NK-92 (cell line): ENCODE data around the gene AKT1.
"Not testable (repeated sequence)": the region's sequence is repeated elsewhere in the genome, so short reads cannot be mapped to it uniquely, and the experiment has no call there.

Experiments used
- DNase-seq: peaks from one replicate; lab custom pipeline; 2025; ENCODE audit not compliant: unreplicated experiment; lab: John Stamatoyannopoulos, UW

AKT1 gene

GRCh38 chr14:104755621-104756020 lies 39.9 kb downstream of the AKT1 start:
- DNase-seq: no peak

- DNase-seq: no peak
These were observed 41.2 kb downstream of the AKT1 start for GRCh38 chr14:104754213-104754851.

GRCh38 chr14:104753528-104754212 lies 41.9 kb downstream of the AKT1 start:
- DNase-seq: no peak

GRCh38 chr14:104752735-104753527 lies 42.6 kb downstream of the AKT1 start, which contains the start of gene SIVA1:
Gene SIVA1 (plus strand): TSS chr14:104753147. CDS start chr14:104753202, 55 bp downstream.
- peak; percentile 100 for DNase-seq

GRCh38 chr14:104752423-104752734 lies 43.2 kb downstream of the AKT1 start:
- DNase-seq: no peak

- DNase-seq: no peak
These were observed 43.8 kb downstream of the AKT1 start for GRCh38 chr14:104751539-104752422.

- DNase-seq: not testable (repeated sequence)
These were observed 44.8 kb downstream of the AKT1 start for GRCh38 chr14:104750753-104751057.

- no peak for DNase-seq
These were observed 45.3 kb downstream of the AKT1 start for GRCh38 chr14:104750056-104750752.

DNA sequence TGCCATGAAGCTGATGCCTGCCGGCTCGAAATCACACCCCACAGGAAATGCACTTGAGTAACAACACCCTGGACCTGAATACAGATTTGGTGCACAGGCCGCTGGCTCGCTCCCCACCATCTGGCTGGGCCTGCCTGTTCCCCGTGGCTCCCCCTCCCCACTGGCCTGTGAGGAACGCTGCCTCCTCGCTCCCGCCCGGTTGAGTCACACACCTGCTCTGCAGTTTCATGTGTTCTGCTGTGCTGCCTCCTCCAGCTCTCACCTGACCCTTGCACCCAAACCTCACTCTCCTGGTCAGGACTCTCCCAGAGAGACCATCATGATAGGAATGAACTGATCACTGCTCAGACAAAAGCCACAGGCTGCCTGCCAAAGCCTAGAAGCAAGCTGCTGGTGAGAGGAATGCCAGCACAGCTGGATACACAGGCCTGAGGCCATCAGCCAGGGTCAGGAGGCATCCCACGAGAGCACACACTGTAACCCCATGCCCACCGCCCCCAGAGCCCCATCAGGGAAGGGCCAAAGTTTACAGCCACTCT lies 46.4 kb downstream of the AKT1 start:
- DNase-seq: no peak

DNA sequence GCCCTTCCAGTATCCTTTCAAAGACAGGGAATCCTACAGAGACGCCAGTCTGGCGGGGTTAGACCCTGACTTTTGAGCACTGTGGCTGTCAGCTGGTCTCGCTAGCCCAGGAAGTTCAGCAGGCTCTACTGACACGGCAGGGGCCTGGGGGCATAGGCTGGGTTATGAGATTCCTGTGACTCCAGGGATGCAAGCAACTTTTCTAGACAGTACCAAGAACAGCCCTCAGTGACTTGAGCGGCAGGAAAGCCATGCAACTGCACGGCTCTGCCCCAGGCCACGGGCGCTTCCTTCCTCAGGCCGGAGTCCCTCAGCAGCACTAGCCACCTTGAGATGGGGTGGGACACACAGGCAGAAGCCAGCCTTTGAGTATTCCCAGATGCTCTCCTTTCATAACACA lies 47.7 kb downstream of the AKT1 start:
- DNase-seq: no peak

GRCh38 chr14:104746934-104747481 lies 48.5 kb downstream of the AKT1 start:
- DNase-seq: no peak

DNA sequence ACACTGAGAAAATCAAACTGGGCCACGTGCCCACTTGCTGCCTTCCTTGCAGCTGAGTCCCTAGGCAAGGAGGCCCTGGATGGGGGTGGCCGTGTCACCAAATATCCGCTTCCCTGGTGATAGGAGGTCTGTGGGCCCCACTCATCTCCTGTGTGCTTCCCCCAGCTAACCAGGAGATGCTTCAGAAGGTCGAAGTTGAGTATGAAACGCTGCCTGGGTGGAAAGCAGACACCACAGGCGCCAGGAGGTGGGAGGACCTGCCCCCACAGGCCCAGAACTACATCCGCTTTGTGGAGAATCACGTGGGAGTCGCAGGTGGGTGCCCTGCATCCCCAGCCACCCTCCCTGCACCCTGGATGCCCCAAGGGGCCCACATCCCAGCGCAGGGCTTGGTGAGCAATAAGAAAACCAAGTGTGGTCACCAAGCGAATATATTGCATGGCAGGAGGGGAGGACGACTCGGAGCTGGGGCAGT lies 49.4 kb downstream of the AKT1 start:
- DNase-seq: no peak

DNA sequence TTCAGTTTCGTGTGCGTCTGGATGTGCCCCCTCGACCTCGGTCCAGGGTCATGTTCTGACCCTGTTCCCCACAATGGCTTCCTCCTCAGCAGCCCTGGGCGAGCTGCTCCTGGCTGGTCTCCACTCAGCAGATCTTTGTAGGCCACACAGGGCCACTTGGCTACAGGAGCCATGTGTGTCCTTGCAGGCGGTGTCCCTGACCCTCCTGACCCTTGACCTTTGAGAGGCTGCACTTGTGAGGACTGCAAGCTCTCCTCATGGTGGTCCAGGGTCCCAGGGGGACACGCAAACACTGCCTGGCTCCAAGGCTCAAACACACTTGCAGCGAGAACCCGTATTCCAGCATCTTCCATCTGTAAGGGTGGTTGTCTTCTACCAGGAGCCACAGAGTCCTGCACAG lies 50.1 kb downstream of the AKT1 start:
- DNase-seq: no peak

DNA sequence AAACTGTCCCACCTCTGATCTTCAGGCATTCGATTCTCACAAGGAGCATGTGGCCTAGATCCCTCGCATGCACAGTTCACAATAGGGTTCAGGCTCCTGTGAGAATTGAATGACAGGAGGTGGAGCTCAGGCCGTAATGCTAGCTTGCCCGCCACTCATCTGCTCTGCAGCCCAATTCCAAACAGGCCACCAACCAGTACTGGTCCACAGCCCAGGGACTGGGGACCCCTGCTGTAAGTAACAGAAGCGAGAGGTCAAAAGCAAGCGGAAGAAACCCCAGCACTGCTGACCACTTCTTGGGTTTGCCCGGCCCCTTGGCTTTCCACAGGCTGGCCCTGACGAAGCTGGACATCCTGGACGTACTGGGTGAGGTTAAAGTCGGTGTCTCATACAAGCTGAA lies 51.1 kb downstream of the AKT1 start:
- no peak for DNase-seq

DNA sequence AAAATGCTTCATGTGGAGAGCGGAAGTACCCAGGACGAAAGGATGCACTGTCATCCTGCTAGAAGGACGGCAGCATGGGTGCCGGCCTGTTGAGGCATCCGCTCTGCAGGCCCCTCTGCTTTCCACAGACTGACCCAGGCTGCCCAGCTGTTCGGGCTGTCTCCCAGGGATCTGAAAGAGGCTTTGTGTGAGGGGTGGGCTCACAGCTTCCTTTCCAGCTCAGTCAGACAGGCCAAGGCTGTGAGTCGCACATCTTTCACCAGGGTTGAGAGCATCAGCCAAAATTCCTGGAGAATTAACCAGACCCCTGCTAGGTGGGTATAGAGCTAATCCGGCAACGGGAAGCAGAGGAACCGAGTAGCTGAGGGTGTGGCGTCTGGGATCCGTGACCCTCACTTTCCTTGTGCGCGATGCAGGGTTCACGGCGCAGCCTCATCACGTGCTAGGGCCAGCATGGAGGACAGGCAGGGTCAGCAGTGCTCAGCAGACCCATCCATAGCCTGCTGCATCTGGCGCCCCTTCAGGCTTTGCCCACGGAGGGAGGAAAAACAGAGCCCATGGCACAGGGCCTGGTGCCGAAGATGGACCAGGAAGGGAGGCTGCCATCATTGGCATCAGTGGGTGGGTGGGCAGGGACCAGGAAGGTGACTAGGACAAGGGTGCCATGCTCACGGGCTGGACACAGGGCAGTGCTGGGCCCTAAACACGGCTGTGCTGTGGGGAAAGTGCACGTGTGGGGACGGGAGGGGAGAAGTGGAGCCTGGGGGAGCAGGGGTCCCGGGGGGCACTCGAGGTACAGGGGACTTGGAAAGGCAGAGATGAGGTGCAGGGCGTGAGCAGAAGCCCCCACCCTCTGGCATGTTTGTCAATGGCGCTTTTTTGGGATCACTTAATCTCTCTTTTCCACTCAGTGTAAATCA lies 51.8 kb downstream of the AKT1 start:
- DNase-seq: no peak

DNA sequence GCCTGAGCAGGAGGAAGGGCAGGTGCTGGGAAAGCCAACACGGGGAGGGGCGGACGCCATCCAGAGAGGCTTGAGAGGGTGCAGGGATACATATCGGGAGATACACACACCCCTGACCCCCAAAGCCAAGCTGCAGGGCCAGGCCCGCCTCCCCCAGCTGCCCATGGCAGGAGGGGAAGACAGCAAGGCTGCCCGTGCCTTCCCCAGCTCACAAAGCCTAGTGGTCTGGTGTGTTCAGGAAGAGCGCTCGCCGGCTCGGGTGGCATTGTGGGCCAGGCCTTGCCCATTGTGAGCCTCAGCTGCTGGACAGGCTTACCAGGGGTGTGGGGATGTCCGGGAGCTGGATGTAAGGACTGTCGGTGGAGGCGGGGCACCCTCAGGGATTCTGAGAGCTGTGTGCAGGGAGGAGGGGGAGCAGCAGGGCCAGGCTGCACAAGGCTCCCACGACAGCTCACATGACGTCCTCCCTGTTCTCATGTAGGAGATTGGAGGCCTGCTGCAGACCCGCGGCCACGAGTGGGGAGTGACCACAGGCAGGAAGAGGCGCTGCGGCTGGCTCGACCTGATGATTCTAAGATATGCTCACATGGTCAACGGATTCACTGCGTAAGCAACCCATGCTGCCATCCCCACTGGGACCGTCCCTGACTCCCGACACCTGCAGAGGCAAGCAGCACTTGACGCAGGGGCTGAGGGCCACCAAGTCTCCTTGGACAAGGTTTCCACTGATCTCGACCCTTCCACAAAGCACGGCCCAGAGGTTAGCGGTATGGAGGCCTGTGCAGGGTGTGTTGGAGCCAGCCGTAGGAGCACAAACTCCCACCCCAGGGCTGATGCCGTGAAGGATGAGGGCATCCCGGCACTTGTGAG lies 52.7 kb downstream of the AKT1 start:
- no peak for DNase-seq

GRCh38 chr14:104741803-104742251 lies 53.7 kb downstream of the AKT1 start:
- no peak for DNase-seq
